Transverse colon (tissue), 3 donors: ENCODE measurements around the gene CLUH.

Experiments
- EP300 ChIP-seq: sonication (generic); formaldehyde crosslinking; IDR thresholded peaks from one replicate; pipeline ENCODE4 v1.6.1; 2017; ENCODE audit warnings: antibody characterized with exemption, low read depth
- TF ChIP-seq, protein P1 (sequence below), 5 experiments: fragments of 200-600 bp in 3 of 5; fragments of 450-650 bp in 2 of 5; sonication (generic) in 3 of 5; IDR thresholded peaks; 1 replicate in 2 of 5; 2 replicates in 3 of 5; pipeline ENCODE4 v1.5.1; 2016 to 2017; ENCODE audit warnings: antibody characterized with exemption in 5 of 5, inconsistent platforms in 3 of 5, mild to moderate bottlenecking in 2 of 5, moderate library complexity in 1 of 5

DNA sequence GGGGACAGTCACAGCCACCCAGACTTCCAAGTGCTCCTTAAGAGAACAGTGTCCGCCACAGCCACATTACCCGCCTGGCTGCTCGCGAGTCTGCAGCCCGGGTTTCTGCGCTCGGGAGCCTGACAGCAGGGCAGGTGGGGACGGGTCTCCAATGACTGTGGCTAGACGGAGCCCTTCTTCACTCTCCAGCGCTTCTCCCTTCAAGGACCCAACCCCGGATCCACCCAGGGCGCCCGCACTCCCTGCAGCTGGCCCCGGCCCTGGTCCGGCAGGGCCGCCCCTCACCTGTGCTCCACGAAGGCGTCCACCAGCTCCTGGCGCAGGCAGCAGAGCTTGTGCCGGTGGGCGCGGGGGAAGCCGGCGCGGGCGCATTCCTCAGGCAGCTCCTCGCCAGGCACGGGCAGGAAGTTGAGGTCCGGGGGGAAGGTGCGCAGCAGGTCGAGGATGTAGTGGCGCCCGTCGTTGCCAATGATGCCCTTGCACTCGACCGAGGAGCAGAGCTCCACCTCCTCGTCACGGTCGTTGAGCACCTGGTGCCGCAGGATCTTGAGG is 13.9 kb downstream of the CLUH start:
- TF ChIP-seq, protein P1, sequence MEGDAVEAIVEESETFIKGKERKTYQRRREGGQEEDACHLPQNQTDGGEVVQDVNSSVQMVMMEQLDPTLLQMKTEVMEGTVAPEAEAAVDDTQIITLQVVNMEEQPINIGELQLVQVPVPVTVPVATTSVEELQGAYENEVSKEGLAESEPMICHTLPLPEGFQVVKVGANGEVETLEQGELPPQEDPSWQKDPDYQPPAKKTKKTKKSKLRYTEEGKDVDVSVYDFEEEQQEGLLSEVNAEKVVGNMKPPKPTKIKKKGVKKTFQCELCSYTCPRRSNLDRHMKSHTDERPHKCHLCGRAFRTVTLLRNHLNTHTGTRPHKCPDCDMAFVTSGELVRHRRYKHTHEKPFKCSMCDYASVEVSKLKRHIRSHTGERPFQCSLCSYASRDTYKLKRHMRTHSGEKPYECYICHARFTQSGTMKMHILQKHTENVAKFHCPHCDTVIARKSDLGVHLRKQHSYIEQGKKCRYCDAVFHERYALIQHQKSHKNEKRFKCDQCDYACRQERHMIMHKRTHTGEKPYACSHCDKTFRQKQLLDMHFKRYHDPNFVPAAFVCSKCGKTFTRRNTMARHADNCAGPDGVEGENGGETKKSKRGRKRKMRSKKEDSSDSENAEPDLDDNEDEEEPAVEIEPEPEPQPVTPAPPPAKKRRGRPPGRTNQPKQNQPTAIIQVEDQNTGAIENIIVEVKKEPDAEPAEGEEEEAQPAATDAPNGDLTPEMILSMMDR (IDR thresholded peaks at IDR 0.05) = no peak
- no peak for TF ChIP-seq EP300
